EL (cell line): ENCODE data around the gene CRISP2.
A peak's percentile ranks its signal among the peaks of the same experiment; 100 is the strongest.
"Not testable (repeated sequence)": the region's sequence is repeated elsewhere in the genome, so short reads cannot be mapped to it uniquely, and the experiment has no call there.

ENCODE experiments used
- DNase-seq: peaks from one replicate; pipeline ENCODE4 v3.0.0-alpha.2; 2016

The CRISP2 gene

GRCh38 chr6:49713346-49713745 is at the start of gene CRISP2:
CRISP2 (minus strand) TSS chr6:49713543; CDS start chr6:49709196, 4,347 bp downstream.
- DNase-seq: no peak

GRCh38 chr6:49744259-49744658 is 30.9 kb upstream of the CRISP2 start, which contains the start of gene CRISP3:
CRISP3 (minus strand) TSS chr6:49744388; CDS start chr6:49744367, 21 bp downstream.
- DNase-seq: no peak

- no peak for DNase-seq
Observed at GRCh38 chr6:49743429-49743828, 30.1 kb upstream of the CRISP2 start.

- DNase-seq: no peak
Observed at GRCh38 chr6:49739423-49739822, 26.1 kb upstream of the CRISP2 start.

- DNase-seq: no peak
Observed at GRCh38 chr6:49736017-49736508, 22.7 kb upstream of the CRISP2 start.

GRCh38 chr6:49733680-49734079 is 20.3 kb upstream of the CRISP2 start:
- no peak for DNase-seq

GRCh38 chr6:49732781-49733180 is 19.4 kb upstream of the CRISP2 start:
- no peak for DNase-seq

- DNase-seq: no peak
Observed at GRCh38 chr6:49730251-49730650, 16.9 kb upstream of the CRISP2 start.

GRCh38 chr6:49723917-49724316 is 10.6 kb upstream of the CRISP2 start:
- DNase-seq: not testable (repeated sequence)

GRCh38 chr6:49721297-49721696 is 8.0 kb upstream of the CRISP2 start:
- no peak for DNase-seq

GRCh38 chr6:49720372-49720771 is 7.0 kb upstream of the CRISP2 start:
- no peak for DNase-seq

GRCh38 chr6:49698478-49698877 is 14.9 kb downstream of the CRISP2 start:
- DNase-seq: no peak

- no peak for DNase-seq
Observed at GRCh38 chr6:49693512-49693911, 19.8 kb downstream of the CRISP2 start.

GRCh38 chr6:49692534-49692933 is 20.8 kb downstream of the CRISP2 start:
- DNase-seq: no peak

- DNase-seq: peak; percentile 51
Observed at GRCh38 chr6:49676671-49677281, 36.6 kb downstream of the CRISP2 start.

- DNase-seq: no peak
Observed at GRCh38 chr6:49675816-49676215, 37.5 kb downstream of the CRISP2 start.

- DNase-seq: no peak
Observed at GRCh38 chr6:49668083-49668511, 45.2 kb downstream of the CRISP2 start.

GRCh38 chr6:49666930-49667757 is 46.2 kb downstream of the CRISP2 start:
- no peak for DNase-seq

GRCh38 chr6:49666480-49666879 is 46.9 kb downstream of the CRISP2 start:
- DNase-seq: no peak

GRCh38 chr6:49664817-49665216 is 48.5 kb downstream of the CRISP2 start:
- DNase-seq: no peak

GRCh38 chr6:49664054-49664453 is 49.3 kb downstream of the CRISP2 start:
- DNase-seq: not testable (repeated sequence)

- DNase-seq: no peak
Observed at GRCh38 chr6:49662892-49663261, 50.5 kb downstream of the CRISP2 start.

- DNase-seq: no peak
Observed at GRCh38 chr6:49662231-49662891, 51.0 kb downstream of the CRISP2 start.

GRCh38 chr6:49653942-49654341 is 59.4 kb downstream of the CRISP2 start:
- DNase-seq: no peak
